ENCODE results near the gene P3H1. TPM values are rescaled to one million over a fixed set of nuclear protein-coding genes. Genes with fewer than 3 reads are reported as not detected.

The P3H1 gene
- total and polyA plus RNA-seq, 2 of the 13 experiments (the other 11 are each of a cell fraction or from before 2014, with no cell fraction given), result 64.6 to 120 TPM

GRCh38 chr1:42720868-42721267 is 46.0 kb downstream of the P3H1 start (continued):
- TF ChIP-seq HNF1A (IDR thresholded peaks at IDR 0.05; ENCODE audit: low read depth), result peak; percentile 88
- TF ChIP-seq HNF1A (CRISPR knock-in tag; IDR thresholded peaks at IDR 0.05; ENCODE audit: borderline replicate concordance), result peak; percentile 83
- 0 out of 2 replicates have a peak, but pooled peaks have one; percentile 9 for TF ChIP-seq PATZ1 (CRISPR knock-in tag; IDR thresholded peaks at IDR 0.05)
- TF ChIP-seq ZNF543 (CRISPR knock-in tag; IDR thresholded peaks at IDR 0.05), result no peak
- TF ChIP-seq ZC3H13 (CRISPR knock-in tag; IDR thresholded peaks at IDR 0.05), result no peak
- no peak for TF ChIP-seq MTA3 (CRISPR knock-in tag; IDR thresholded peaks at IDR 0.05)
- TF ChIP-seq SAP130 (CRISPR knock-in tag; IDR thresholded peaks at IDR 0.05; ENCODE audit: low read depth), result 0 out of 2 replicates have a peak, but pooled peaks have one; percentile 20
- TF ChIP-seq AFF4 (CRISPR knock-in tag; IDR thresholded peaks at IDR 0.05), result no peak
- TF ChIP-seq HNF1B (CRISPR knock-in tag; IDR thresholded peaks at IDR 0.05), result peak; percentile 77
- TF ChIP-seq ISX (CRISPR knock-in tag; conservative IDR thresholded peaks at IDR 0.05), result no peak
- no peak for TF ChIP-seq SMAD9 (CRISPR knock-in tag; IDR thresholded peaks at IDR 0.05)
- TF ChIP-seq KAT7 (CRISPR knock-in tag; IDR thresholded peaks at IDR 0.05; ENCODE audit: borderline replicate concordance), result no peak
- 0 out of 2 replicates have a peak, but pooled peaks have one; percentile 12 for TF ChIP-seq FOXA3 (CRISPR knock-in tag; IDR thresholded peaks at IDR 0.05)
- no peak for TF ChIP-seq TOPORS (CRISPR knock-in tag; IDR thresholded peaks at IDR 0.05)
- no peak for TF ChIP-seq BCLAF1 (IDR thresholded peaks at IDR 0.05)
- TF ChIP-seq ETV5 (CRISPR knock-in tag; IDR thresholded peaks at IDR 0.05; ENCODE audit: borderline replicate concordance), result peak; percentile 23; the same call in 1 of the 2 replicates

Measured in HepG2 (cell line).